Esophagus squamous epithelium (tissue), 4 donors: ENCODE results near the gene SLC25A42.

Experiments
- POLR2A ChIP-seq, 4 donors: fragments of 450-650 bp; IDR thresholded peaks; one replicate each; pipeline ENCODE4 v1.6.1; 2017; ENCODE audit warnings: antibody characterized with exemption in 4 of 4, mild to moderate bottlenecking in 4 of 4, moderate library complexity in 3 of 4
- TF ChIP-seq, protein P1 (sequence below), 6 experiments: fragments of 450-650 bp in 4 of 6; fragments of 200-600 bp in 2 of 6; sonication (generic) in 2 of 6; IDR thresholded peaks; one replicate each; pipeline ENCODE4 v1.5.1; 2016 to 2019; ENCODE audit warnings: antibody characterized with exemption in 6 of 6, mild to moderate bottlenecking in 4 of 6, moderate library complexity in 4 of 6

DNA sequence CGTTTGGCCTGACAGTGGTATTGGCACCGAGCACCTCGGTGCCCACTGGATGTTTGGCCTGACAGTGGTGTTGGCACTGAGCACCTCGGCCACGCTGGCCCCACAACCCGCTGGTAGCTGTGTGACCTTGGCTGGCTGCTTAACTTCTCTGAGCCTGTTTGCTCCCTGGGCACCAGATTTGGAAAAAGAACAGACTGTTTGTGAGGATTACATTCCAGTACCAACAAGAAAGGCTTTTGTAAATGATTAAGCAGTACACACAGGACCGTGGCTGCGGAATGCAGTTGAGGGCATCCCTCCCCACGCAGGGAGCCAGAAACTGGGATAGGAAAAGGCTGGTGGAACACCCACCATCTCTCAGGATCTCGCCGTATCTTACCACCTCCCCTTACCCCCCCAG is 31.9 kb downstream of the SLC25A42 start:
- TF ChIP-seq, protein P1, sequence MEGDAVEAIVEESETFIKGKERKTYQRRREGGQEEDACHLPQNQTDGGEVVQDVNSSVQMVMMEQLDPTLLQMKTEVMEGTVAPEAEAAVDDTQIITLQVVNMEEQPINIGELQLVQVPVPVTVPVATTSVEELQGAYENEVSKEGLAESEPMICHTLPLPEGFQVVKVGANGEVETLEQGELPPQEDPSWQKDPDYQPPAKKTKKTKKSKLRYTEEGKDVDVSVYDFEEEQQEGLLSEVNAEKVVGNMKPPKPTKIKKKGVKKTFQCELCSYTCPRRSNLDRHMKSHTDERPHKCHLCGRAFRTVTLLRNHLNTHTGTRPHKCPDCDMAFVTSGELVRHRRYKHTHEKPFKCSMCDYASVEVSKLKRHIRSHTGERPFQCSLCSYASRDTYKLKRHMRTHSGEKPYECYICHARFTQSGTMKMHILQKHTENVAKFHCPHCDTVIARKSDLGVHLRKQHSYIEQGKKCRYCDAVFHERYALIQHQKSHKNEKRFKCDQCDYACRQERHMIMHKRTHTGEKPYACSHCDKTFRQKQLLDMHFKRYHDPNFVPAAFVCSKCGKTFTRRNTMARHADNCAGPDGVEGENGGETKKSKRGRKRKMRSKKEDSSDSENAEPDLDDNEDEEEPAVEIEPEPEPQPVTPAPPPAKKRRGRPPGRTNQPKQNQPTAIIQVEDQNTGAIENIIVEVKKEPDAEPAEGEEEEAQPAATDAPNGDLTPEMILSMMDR (IDR thresholded peaks at IDR 0.05) = no peak
- TF ChIP-seq POLR2A (IDR thresholded peaks at IDR 0.05) = no peak
